GM12874 (cell line): ENCODE measurements around the gene EIF4E2.

ENCODE experiments used
- CTCF ChIP-seq: IDR thresholded peaks from 2 replicates; pipeline ENCODE4 v1.5.1; 2011; ENCODE audit warnings: low read depth, mild to moderate bottlenecking, control low read depth, low read length, moderate library complexity; ENCODE audit not compliant: insufficient read depth

Gene EIF4E2

DNA sequence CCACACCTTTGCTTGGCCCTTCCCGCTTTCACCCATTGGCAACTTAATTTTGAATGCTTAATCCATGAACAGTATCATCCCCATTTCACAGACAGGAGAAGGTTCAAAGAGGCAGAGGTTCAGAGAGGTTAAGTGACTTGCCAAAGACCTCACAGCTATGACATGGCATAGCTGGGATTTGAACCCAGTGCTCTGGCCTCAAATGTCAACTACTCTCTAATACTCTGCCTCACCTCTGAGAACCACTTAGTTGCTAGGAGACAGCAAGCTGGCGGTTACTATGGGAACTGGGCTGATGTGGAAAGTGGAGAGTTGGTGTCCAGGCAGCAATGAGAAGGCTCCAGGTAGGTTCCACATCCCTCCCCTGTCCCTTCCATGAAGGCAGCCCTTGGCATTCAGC, 46.1 kb upstream of the EIF4E2 start:
- TF ChIP-seq CTCF, result no peak

GRCh38 chr2:232505856-232506255, 44.6 kb upstream of the EIF4E2 start:
- no peak for TF ChIP-seq CTCF

DNA sequence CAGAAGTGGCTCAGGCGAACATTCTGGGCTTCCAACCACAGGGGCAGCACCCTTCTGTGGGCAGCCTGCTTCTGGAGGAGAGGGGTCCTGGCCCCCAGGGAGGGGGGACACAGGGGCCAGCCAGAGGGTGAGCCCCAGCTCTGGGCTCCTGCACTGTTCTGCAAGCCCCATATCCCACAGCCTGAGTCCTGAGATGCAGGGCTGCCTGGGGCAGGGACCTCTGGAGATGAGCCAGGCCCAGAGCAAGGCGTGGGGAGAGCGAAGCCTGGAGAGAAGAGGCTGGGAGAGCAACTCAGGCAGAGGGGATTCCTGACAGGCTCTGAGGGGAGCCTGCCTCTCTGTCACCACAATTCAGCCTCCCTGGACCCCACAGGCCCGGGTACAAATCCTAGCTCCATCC, 43.8 kb upstream of the EIF4E2 start:
- TF ChIP-seq CTCF, result no peak

GRCh38 chr2:232508251-232508650, 42.2 kb upstream of the EIF4E2 start:
- TF ChIP-seq CTCF, result no peak

GRCh38 chr2:232511336-232511890, 39.1 kb upstream of the EIF4E2 start:
- TF ChIP-seq CTCF, result no peak

DNA sequence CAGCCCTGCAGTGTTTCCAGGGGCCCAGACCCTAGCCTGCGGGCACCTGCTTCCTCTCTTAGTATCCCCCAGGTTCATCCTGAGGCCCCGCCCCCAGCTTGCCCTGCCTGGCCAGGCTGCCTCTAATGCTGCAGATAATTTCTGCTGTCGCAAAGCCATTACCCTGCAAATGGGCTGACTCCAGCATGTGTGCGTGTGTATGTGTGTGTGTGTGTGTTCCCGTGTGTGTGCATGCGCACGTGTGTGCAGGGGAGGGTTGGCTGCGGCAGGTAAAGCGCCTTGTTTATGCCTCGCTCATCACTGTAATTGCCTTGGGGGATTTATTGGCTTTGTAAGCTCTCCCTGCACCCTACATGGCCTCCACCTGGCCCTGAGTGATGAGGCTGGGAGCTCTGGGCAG, 37.9 kb upstream of the EIF4E2 start:
- TF ChIP-seq CTCF, result no peak

GRCh38 chr2:232513353-232513752, 37.1 kb upstream of the EIF4E2 start:
- no peak for TF ChIP-seq CTCF
